Keratinocyte (primary cell): ENCODE measurements around the gene IGHMBP2. TPM values are rescaled to one million over a fixed set of nuclear protein-coding genes. Genes with fewer than 3 reads are reported as not detected.
"Not testable (repeated sequence)": the region's sequence is repeated elsewhere in the genome, so short reads cannot be mapped to it uniquely, and the experiment has no call there.

ENCODE experiments used
- DNase-seq: peaks from one replicate; pipeline ENCODE4 v3.0.0-alpha.2; 2011; ENCODE audit warnings: low read depth, missing footprints, low spot score
- FAIRE-seq: peaks from 2 replicates; lab custom pipeline; 2011; peaks lifted over from hg19 to GRCh38; lab: Jason Lieb, UNC
- H2AFZ ChIP-seq: 2 replicates; pipeline ENCODE4 v1.6.0; 2012; ENCODE audit warnings: low read length, control low read depth, inconsistent platforms; ENCODE audit not compliant: control insufficient read depth
- H3K27ac ChIP-seq: 2 replicates; pipeline ENCODE4 v1.5.1; 2011; ENCODE audit warnings: low read length; ENCODE audit not compliant: control insufficient read depth, insufficient read depth
- H3K27me3 ChIP-seq: 3 replicates; pipeline ENCODE4 v1.6.0; 2011; ENCODE audit warnings: low read length; ENCODE audit not compliant: control insufficient read depth, insufficient read depth; ENCODE audit errors: extremely low read depth
- H3K36me3 ChIP-seq, 2 experiments: 2 replicates in 1 of 2; 3 replicates in 1 of 2; pipeline ENCODE4 v1.5.1; 2011; ENCODE audit warnings: low read length in 2 of 2, mild to moderate bottlenecking in 1 of 2; ENCODE audit not compliant: control insufficient read depth in 2 of 2, insufficient read depth in 2 of 2; ENCODE audit errors: extremely low read depth in 1 of 2
- H3K4me1 ChIP-seq: 3 replicates; pipeline ENCODE4 v1.5.1; 2011; ENCODE audit warnings: low read length; ENCODE audit not compliant: control insufficient read depth, insufficient read depth; ENCODE audit errors: extremely low read depth
- H3K4me2 ChIP-seq: 3 replicates; pipeline ENCODE4 v1.6.0; 2011; ENCODE audit warnings: low read depth, low read length; ENCODE audit not compliant: control insufficient read depth, insufficient read depth; ENCODE audit errors: extremely low read depth
- H3K4me3 ChIP-seq, 3 experiments: fragments of 200-600 bp in 1 of 3; sonication (generic) in 1 of 3; 2 replicates in 2 of 3; 3 replicates in 1 of 3; pipeline ENCODE4 v1.5.1; 2011 to 2016; ENCODE audit warnings: low read length in 3 of 3, mild to moderate bottlenecking in 3 of 3, control low read depth in 2 of 3, inconsistent platforms in 1 of 3, low read depth in 1 of 3, mixed read lengths in 1 of 3, mixed run types in 1 of 3, moderate library complexity in 1 of 3; ENCODE audit not compliant: control insufficient read depth in 2 of 3, insufficient read depth in 2 of 3; ENCODE audit errors: extremely low read depth in 1 of 3
- H3K79me2 ChIP-seq: 2 replicates; pipeline ENCODE4 v1.6.0; 2012; ENCODE audit warnings: low read length; ENCODE audit not compliant: control insufficient read depth, insufficient read depth
- H3K9ac ChIP-seq: 3 replicates; pipeline ENCODE4 v1.6.0; 2011; ENCODE audit warnings: low read length; ENCODE audit not compliant: control insufficient read depth, insufficient read depth; ENCODE audit errors: extremely low read depth
- H3K9me1 ChIP-seq: 3 replicates; pipeline ENCODE4 v1.6.0; 2011; ENCODE audit warnings: low read length; ENCODE audit not compliant: control insufficient read depth, insufficient read depth; ENCODE audit errors: extremely low read depth
- H3K9me3 ChIP-seq: 2 replicates; pipeline ENCODE4 v1.5.1; 2012; ENCODE audit warnings: low read depth, low read length; ENCODE audit not compliant: control insufficient read depth
- H4K20me1 ChIP-seq: 3 replicates; pipeline ENCODE4 v1.6.0; 2011; ENCODE audit warnings: low read length; ENCODE audit not compliant: control insufficient read depth, insufficient read depth; ENCODE audit errors: extremely low read depth
- EZH2 ChIP-seq: IDR thresholded peaks from one replicate; pipeline ENCODE4 v1.6.1; 2012; ENCODE audit warnings: inconsistent platforms, mild to moderate bottlenecking, low read length, moderate library complexity
- dilution Hi-C: fragments of 300-500 bp; cut with MboI; formaldehyde crosslinking; loops from one replicate; pipeline ENCODE4 v1.7.0; 2020; ENCODE audit warnings: low sequenced_read_pairs; ENCODE audit not compliant: extremely low pct_ligation_motif_present
- polyA plus RNA-seq, 5 experiments: library from polyadenylated mRNA; depleted of rRNA in 3 of 5; stranded (reverse) in 3 of 5; stranded (forward) in 1 of 5; unstranded in 1 of 5; fragments of >200 nt; gene quantifications; 1 replicate in 1 of 5; 2 replicates in 3 of 5; 3 replicates in 1 of 5; pipeline versions ENCODE4 v1.2.1 to v1.2.3, GENCODE V29; 2011 to 2012; ENCODE audit warnings: missing spikeins in 2 of 5, low read depth in 1 of 5, low replicate concordance in 1 of 5
- TF ChIP-seq, protein P1 (sequence below), 3 experiments: IDR thresholded peaks in 1 of 3; conservative IDR thresholded peaks in 1 of 3; optimal IDR thresholded peaks in 1 of 3; 2 replicates in 2 of 3; 3 replicates in 1 of 3; pipeline versions ENCODE3 to v1.5.1; 2011; ENCODE audit warnings: low read length in 3 of 3, mild to moderate bottlenecking in 3 of 3, moderate library complexity in 2 of 3, control low read depth in 1 of 3, inconsistent platforms in 1 of 3; ENCODE audit not compliant: insufficient read depth in 2 of 3; ENCODE audit errors: extremely low read depth in 1 of 3

The IGHMBP2 gene
- polyA plus RNA-seq, 1 donor (not counting 4 experiments of a cell fraction or from before 2014, with no cell fraction given): 10.0 TPM

DNA sequence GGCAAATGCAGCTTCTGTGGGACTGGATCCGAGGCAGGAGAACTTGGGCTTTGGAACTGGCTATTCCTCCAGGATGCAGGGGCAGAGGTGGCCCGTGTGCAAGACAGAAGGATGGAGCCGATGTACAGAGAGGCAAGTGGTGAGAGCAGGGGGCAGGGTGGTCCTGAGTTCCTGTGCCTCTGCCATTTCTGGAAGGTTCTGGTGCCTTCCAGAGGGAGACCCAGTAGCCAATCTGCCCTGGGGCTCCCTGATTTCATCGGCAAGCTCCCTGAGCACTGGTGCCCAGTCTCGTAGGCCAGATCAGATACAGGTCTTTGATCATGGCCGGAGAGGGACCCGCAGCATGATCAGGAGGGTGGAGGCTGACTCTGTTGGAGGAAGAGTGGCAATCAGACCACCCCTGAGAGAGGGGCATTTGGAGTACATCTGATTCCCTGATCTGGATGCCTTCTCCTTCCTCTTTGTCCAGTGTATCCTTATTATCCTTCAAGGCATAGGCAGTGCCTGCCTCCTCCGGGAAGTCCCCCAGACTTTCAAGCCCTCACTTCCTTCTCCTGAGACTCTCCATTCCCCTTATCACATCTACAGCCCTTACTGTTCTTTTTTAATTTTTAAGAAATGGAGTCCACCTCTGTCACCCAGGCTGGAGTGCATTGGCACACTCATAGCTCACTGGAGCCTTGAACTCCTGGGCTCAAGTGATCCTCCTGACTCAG, 67.4 kb downstream of the IGHMBP2 start:
- peaks cover 5% of the 10 kb centered on the region for H3K27me3 ChIP-seq
- H3K27ac ChIP-seq: no peak overlapping the region
- TF ChIP-seq, protein P1, sequence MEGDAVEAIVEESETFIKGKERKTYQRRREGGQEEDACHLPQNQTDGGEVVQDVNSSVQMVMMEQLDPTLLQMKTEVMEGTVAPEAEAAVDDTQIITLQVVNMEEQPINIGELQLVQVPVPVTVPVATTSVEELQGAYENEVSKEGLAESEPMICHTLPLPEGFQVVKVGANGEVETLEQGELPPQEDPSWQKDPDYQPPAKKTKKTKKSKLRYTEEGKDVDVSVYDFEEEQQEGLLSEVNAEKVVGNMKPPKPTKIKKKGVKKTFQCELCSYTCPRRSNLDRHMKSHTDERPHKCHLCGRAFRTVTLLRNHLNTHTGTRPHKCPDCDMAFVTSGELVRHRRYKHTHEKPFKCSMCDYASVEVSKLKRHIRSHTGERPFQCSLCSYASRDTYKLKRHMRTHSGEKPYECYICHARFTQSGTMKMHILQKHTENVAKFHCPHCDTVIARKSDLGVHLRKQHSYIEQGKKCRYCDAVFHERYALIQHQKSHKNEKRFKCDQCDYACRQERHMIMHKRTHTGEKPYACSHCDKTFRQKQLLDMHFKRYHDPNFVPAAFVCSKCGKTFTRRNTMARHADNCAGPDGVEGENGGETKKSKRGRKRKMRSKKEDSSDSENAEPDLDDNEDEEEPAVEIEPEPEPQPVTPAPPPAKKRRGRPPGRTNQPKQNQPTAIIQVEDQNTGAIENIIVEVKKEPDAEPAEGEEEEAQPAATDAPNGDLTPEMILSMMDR (optimal IDR thresholded peaks at IDR 0.05 in 1 of 3, IDR thresholded peaks at IDR 0.05 in 1 of 3, conservative IDR thresholded peaks at IDR 0.05 in 1 of 3; ENCODE audit: extremely low read depth in 1 of 3, insufficient read depth in 2 of 3, low read length in 3 of 3): no peak
- TF ChIP-seq EZH2: no peak
- dilution Hi-C loops: no loop called here
- no peaks in the 10 kb centered on the region for H3K36me3 ChIP-seq
- no peaks in the 10 kb centered on the region for H3K79me2 ChIP-seq
- H3K9me3 ChIP-seq: no peaks in the 10 kb centered on the region
- H3K9me1 ChIP-seq: no peaks in the 10 kb centered on the region
- no peaks in the 10 kb centered on the region for H3K4me1 ChIP-seq
- DNase-seq (no peak), FAIRE-seq (no peak)
- H2AFZ ChIP-seq: no peak overlapping the region
- no peak overlapping the region for H3K9ac ChIP-seq
- no peak overlapping the region for H3K4me2 ChIP-seq
- no peaks in the 10 kb centered on the region for H4K20me1 ChIP-seq
- no peak overlapping the region for H3K4me3 ChIP-seq

DNA sequence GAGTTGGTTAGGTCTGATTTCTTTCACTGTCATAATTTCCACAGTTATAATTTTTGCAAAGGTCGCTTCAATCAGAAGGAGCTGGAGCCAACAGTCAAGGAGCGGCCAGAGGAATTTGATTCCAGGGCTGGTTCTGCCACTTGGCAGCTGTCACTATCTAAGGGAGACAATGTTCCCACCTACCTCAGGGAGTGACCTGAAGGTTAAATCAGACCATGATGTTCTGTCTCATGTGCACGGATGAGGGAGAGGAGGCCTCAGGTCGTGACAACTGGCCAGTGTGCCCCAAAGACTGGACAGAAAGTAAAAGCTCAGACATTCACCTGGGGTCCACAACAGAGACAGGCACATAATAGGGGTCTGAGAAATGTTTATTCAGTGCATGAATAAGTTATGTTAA, 69.5 kb downstream of the IGHMBP2 start:
- no peak overlapping the region for H3K4me3 ChIP-seq
- no peak for FAIRE-seq
- H3K9ac ChIP-seq: no peak overlapping the region
- H3K4me1 ChIP-seq: no peaks in the 10 kb centered on the region
- H3K4me2 ChIP-seq: no peak overlapping the region
- H3K27me3 ChIP-seq: peaks cover 8% of the 10 kb centered on the region
- H3K9me3 ChIP-seq: no peaks in the 10 kb centered on the region
- no peaks in the 10 kb centered on the region for H3K36me3 ChIP-seq
- TF ChIP-seq, protein P1 (optimal IDR thresholded peaks at IDR 0.05 in 1 of 3, IDR thresholded peaks at IDR 0.05 in 1 of 3, conservative IDR thresholded peaks at IDR 0.05 in 1 of 3; ENCODE audit: extremely low read depth in 1 of 3, insufficient read depth in 2 of 3, low read length in 3 of 3): no peak
- TF ChIP-seq EZH2: no peak
- dilution Hi-C loops: no loop called here
- H4K20me1 ChIP-seq: no peaks in the 10 kb centered on the region
- H3K9me1 ChIP-seq: no peaks in the 10 kb centered on the region
- DNase-seq: no peak
- no peak overlapping the region for H3K27ac ChIP-seq
- no peak overlapping the region for H2AFZ ChIP-seq
- H3K79me2 ChIP-seq: no peaks in the 10 kb centered on the region

DNA sequence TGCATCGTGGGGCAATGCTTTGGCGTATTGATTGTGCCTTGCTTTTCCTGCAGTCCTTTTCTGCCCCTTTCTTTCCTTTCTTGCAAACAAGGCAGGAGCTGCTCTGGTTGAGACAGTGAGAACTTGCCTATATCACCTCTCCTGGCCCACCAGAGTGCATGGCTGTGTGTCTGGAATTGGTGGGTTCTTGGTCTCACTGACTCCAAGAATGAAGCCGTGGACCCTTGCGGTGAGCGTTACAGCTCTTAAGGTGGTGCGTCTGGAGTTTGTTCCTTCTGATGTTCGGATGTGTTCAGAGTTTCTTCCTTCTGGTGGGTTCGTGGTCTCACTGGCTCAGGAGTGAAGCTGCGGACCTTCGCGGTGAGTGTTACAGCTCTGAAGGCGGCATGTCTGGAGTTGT, 70.0 kb downstream of the IGHMBP2 start:
- H3K9ac ChIP-seq, dilution Hi-C loops, FAIRE-seq, H3K79me2 ChIP-seq, H3K27ac ChIP-seq, H4K20me1 ChIP-seq, H2AFZ ChIP-seq, DNase-seq, H3K36me3 ChIP-seq, H3K27me3 ChIP-seq, H3K4me1 ChIP-seq, H3K9me3 ChIP-seq, H3K4me3 ChIP-seq, H3K9me1 ChIP-seq, H3K4me2 ChIP-seq: not testable (repeated sequence)
